ENCODE data around the gene LRAT. TPM values are rescaled to one million over a fixed set of nuclear protein-coding genes. Genes with fewer than 3 reads are reported as not detected.

Gene LRAT
- total RNA-seq, 1 experiment from 2014 or later, result 20.4 TPM

DNA sequence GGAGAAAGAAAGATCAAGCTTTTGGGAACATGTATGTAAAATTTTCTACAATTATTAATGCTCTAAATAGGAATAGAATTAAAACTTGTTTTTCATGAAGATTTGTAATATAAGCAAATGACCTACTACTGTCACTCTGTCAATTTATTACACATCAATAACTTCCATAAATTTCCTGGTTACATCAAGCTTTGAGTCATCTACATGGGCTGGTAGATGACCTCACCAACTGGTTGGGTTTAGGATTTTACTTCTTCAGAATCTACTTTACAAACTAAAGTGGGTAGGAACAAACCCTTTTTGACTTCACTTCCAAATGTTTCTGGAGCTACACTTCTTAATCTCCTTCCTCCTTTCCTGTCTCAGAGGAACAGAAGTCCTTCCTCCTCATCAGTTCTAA is 12.0 kb upstream of the LRAT start:
- no peak overlapping the region for H2AFZ ChIP-seq (ENCODE audit: low read length)
- no peaks in the 10 kb centered on the region for H4K20me1 ChIP-seq (ENCODE audit: control insufficient read depth, insufficient read depth, insufficient read length)
- no peak overlapping the region for H4K8ac ChIP-seq (replicated peaks; ENCODE audit: insufficient read length, low read depth, low read length)
- no peak overlapping the region for H3K4me2 ChIP-seq (ENCODE audit: insufficient read depth, insufficient read length, low read length)
- H4K91ac ChIP-seq (ENCODE audit: insufficient read length, low read depth, low read length), result no peak overlapping the region
- no peaks in the 10 kb centered on the region for H3K27me3 ChIP-seq (ENCODE audit: insufficient read depth, low read length)
- no peak overlapping the region for H3K27ac ChIP-seq (ENCODE audit: insufficient read length, low read depth, low read length)
- H2AK5ac ChIP-seq (ENCODE audit: insufficient read length, low read length), result no peak overlapping the region
- Mint-ChIP-seq H3K27ac (no peak overlapping the region), H3K9me3 (no peaks in the 10 kb centered on the region), H3K4me1 (peaks cover 3 to 10% of the 10 kb centered on the region in 2 experiments; a peak in 2 of 4 replicates), H3K27me3 (ENCODE audit: low read depth) (peaks cover 3% of the 10 kb centered on the region; the same call in 1 of the 2 replicates), H3K36me3 (ENCODE audit: insufficient read depth in 1 of 3, low read depth in 3 of 3) (no peaks in the 10 kb centered on the region), H3K4me3 (no peak overlapping the region)
- H3K79me1 ChIP-seq (ENCODE audit: insufficient read depth, low read depth, low read length, poor library complexity, severe bottlenecking), result no peaks in the 10 kb centered on the region
- H3K9me3 ChIP-seq (ENCODE audit: control insufficient read depth, low read depth, low read length), result no peaks in the 10 kb centered on the region
- DNase-seq, result no peak
- no peak overlapping the region for H3K56ac ChIP-seq (ENCODE audit: insufficient read length, low read depth, low read length)
- no peak overlapping the region for H3K9ac ChIP-seq (ENCODE audit: extremely low read depth, insufficient read length, low read length)
- H3K23ac ChIP-seq (ENCODE audit: insufficient read length, low read depth, low read length), result no peak overlapping the region
- H3K14ac ChIP-seq (ENCODE audit: insufficient read depth, low read length), result no peak overlapping the region
- no peak overlapping the region for H2BK20ac ChIP-seq (ENCODE audit: low read depth, low read length, poor library complexity, severe bottlenecking)
- H2BK15ac ChIP-seq (ENCODE audit: low read depth, low read length), result no peak overlapping the region
- no peaks in the 10 kb centered on the region for H3K4me1 ChIP-seq (ENCODE audit: insufficient read depth, low read length)
- no peak overlapping the region for H3K4ac ChIP-seq (ENCODE audit: low read depth, low read length)
- TF ChIP-seq, protein P1, sequence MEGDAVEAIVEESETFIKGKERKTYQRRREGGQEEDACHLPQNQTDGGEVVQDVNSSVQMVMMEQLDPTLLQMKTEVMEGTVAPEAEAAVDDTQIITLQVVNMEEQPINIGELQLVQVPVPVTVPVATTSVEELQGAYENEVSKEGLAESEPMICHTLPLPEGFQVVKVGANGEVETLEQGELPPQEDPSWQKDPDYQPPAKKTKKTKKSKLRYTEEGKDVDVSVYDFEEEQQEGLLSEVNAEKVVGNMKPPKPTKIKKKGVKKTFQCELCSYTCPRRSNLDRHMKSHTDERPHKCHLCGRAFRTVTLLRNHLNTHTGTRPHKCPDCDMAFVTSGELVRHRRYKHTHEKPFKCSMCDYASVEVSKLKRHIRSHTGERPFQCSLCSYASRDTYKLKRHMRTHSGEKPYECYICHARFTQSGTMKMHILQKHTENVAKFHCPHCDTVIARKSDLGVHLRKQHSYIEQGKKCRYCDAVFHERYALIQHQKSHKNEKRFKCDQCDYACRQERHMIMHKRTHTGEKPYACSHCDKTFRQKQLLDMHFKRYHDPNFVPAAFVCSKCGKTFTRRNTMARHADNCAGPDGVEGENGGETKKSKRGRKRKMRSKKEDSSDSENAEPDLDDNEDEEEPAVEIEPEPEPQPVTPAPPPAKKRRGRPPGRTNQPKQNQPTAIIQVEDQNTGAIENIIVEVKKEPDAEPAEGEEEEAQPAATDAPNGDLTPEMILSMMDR (conservative IDR thresholded peaks at IDR 0.05), result no peak
- no peak overlapping the region for H3T11ph ChIP-seq (ENCODE audit: low read length)
- no peak overlapping the region for H2BK12ac ChIP-seq (ENCODE audit: insufficient read length, low read depth, low read length)
- H3K23me2 ChIP-seq (ENCODE audit: insufficient read length, low read depth, low read length, poor library complexity, severe bottlenecking), result no peaks in the 10 kb centered on the region
- no peak overlapping the region for H4K5ac ChIP-seq (ENCODE audit: insufficient read length, low read depth, low read length)
- no peak overlapping the region for H3K18ac ChIP-seq (ENCODE audit: insufficient read length, low read depth, low read length)
- no peak overlapping the region for H2BK120ac ChIP-seq (ENCODE audit: low read depth, low read length, poor library complexity, severe bottlenecking)
- H3K79me2 ChIP-seq (ENCODE audit: insufficient read depth, low read length), result no peaks in the 10 kb centered on the region
- H2BK5ac ChIP-seq (ENCODE audit: insufficient read length, low read length), result no peak overlapping the region
